Kidney (tissue), 14 donors: ENCODE results near the gene THAP2. TPM values are rescaled to one million over a fixed set of nuclear protein-coding genes. Genes with fewer than 3 reads are reported as not detected.

Experiments
- DNase-seq, 5 donors: peaks; one replicate each; pipeline ENCODE4 v3.0.0-alpha.2; 2013 to 2020
- FAIRE-seq: peaks from 2 replicates; lab custom pipeline; 2012; peaks lifted over from hg19 to GRCh38; lab: Jason Lieb, UNC
- H3K27ac ChIP-seq, 2 donors: one replicate each; pipeline ENCODE4 v1.7.0; 2013; ENCODE audit warnings: low read depth in 2 of 2, low read length in 2 of 2, inconsistent platforms in 1 of 2
- H3K27me3 ChIP-seq: one replicate; pipeline ENCODE4 v1.7.1; 2013; ENCODE audit warnings: low read length, inconsistent platforms; ENCODE audit not compliant: control insufficient read depth, insufficient read depth
- H3K36me3 ChIP-seq, 3 donors: one replicate each; pipeline versions ENCODE4 v1.7.0 to v1.7.1; 2013; ENCODE audit warnings: low read length in 3 of 3, control low read depth in 1 of 3, inconsistent platforms in 1 of 3; ENCODE audit not compliant: insufficient read depth in 3 of 3, control insufficient read depth in 2 of 3
- H3K4me1 ChIP-seq, 3 donors: one replicate each; pipeline versions ENCODE4 v1.7.0 to v1.7.1; 2013; ENCODE audit warnings: low read length in 3 of 3, inconsistent platforms in 1 of 3, low read depth in 1 of 3; ENCODE audit not compliant: control insufficient read depth in 2 of 3, insufficient read depth in 2 of 3
- H3K4me3 ChIP-seq, 3 donors: one replicate each; pipeline versions ENCODE4 v1.7.0 to v1.8.1; 2013; ENCODE audit warnings: low read length in 3 of 3, control low read depth in 1 of 3, inconsistent platforms in 1 of 3
- H3K9ac ChIP-seq, 3 donors: one replicate each; pipeline versions ENCODE4 v1.7.0 to v1.7.1; 2013; ENCODE audit warnings: low read length in 3 of 3, control low read depth in 1 of 3, inconsistent platforms in 1 of 3
- H3K9me3 ChIP-seq, 3 donors: one replicate each; pipeline versions ENCODE4 v1.7.0 to v1.7.1; 2013; ENCODE audit warnings: low read length in 3 of 3, control low read depth in 1 of 3, inconsistent platforms in 1 of 3; ENCODE audit not compliant: control insufficient read depth in 2 of 3, insufficient read depth in 1 of 3
- CTCF ChIP-seq: IDR thresholded peaks from 3 replicates; pipeline ENCODE4 v1.5.1; 2012; ENCODE audit warnings: mild to moderate bottlenecking, moderate library complexity, borderline replicate concordance; ENCODE audit not compliant: insufficient read depth; ENCODE audit errors: extremely low read depth
- intact Hi-C: fragments of 100-400 bp; cut with DNase I; formaldehyde crosslinking; loops from one replicate; pipeline ENCODE4 v1.11.1; 2022
- polyA plus RNA-seq: library from polyadenylated mRNA; stranded (reverse); fragments of 350-450 nt; fragmentation: Illumina TruSeq; extraction: RNeasy Lipid Tissue Mini Kit (QIAGEN cat#74804); gene quantifications from one replicate; pipeline ENCODE4 v1.2.3, GENCODE V29; 2014; ENCODE audit warnings: low read depth, low replicate concordance; ENCODE audit not compliant: insufficient read depth
- total RNA-seq: library from RNA; stranded (reverse); fragmentation: NEBNext Ultra II Directional; extraction: Animal tissue kit (Norgen Biotek cat#: 25700); gene quantifications from one replicate; pipeline ENCODE4 v1.2.1, GENCODE V29; 2021
- donor health status: control.
- donor health status: control.
- donor health status: control.
- donor health status: control.
- donor health status: control.
- donor health status: DM: yes; HTN: yes; CAD: no.
- donor health status: Normal renal cell carcinoma (clear cell type).

THAP2 gene
- total and polyA plus RNA-seq, 2 donors from 2014 or later: 3.2 to 5.0 TPM

GRCh38 chr12:71718611-71719010, 54.5 kb downstream of the THAP2 start:
- Histone ChIP-seq H3K27me3 (no peaks in the 10 kb centered on the region), H3K4me1 (no peaks in the 10 kb centered on the region), H3K4me3 (no peak overlapping the region), H3K36me3 (no peaks in the 10 kb centered on the region), H3K27ac (no peak overlapping the region), H3K9me3 (no peaks in the 10 kb centered on the region), H3K9ac (no peak overlapping the region)
- TF ChIP-seq CTCF: no peak
- no peak for DNase-seq
- intact Hi-C loops: no loop called here
- no peak for FAIRE-seq

- intact Hi-C loops: no loop called here
- H3K4me3 ChIP-seq: no peak overlapping the region
- FAIRE-seq: no peak
Observed at GRCh38 chr12:71719647-71720370, 55.7 kb downstream of the THAP2 start.

GRCh38 chr12:71721783-71722505, 57.8 kb downstream of the THAP2 start:
- no peak overlapping the region for H3K27ac ChIP-seq
- no peak overlapping the region for H3K9ac ChIP-seq
- TF ChIP-seq CTCF: no peak
- no peak overlapping the region for H3K4me3 ChIP-seq
- DNase-seq (no peak), FAIRE-seq (no peak)
- H3K36me3 ChIP-seq: no peaks in the 10 kb centered on the region
- no peaks in the 10 kb centered on the region for H3K4me1 ChIP-seq
- intact Hi-C loops: no loop called here
- no peaks in the 10 kb centered on the region for H3K27me3 ChIP-seq
- H3K9me3 ChIP-seq: no peaks in the 10 kb centered on the region

More at GRCh38 chr12:71719647-71720370, 55.7 kb downstream of the THAP2 start:
- Histone ChIP-seq H3K27ac (no peak overlapping the region), H3K27me3 (no peaks in the 10 kb centered on the region), H3K36me3 (no peaks in the 10 kb centered on the region), H3K9ac (no peak overlapping the region), H3K4me1 (no peaks in the 10 kb centered on the region), H3K9me3 (no peaks in the 10 kb centered on the region)
- TF ChIP-seq CTCF: no peak
- DNase-seq: no peak
